H9 (cell line): Measurements from ENCODE around the gene CLPSL1. TPM values are rescaled to one million over a fixed set of nuclear protein-coding genes. Genes with fewer than 3 reads are reported as not detected.

Source experiments
- DNase-seq: peaks from one replicate; pipeline ENCODE4 v3.0.0-alpha.2; 2017
- H2AFZ ChIP-seq: one replicate; pipeline ENCODE4 v1.6.1; 2013; ENCODE audit warnings: mild to moderate bottlenecking, low read length, control low read depth, moderate library complexity
- H2AK5ac ChIP-seq: 2 replicates; pipeline ENCODE4 v1.6.1; 2013; ENCODE audit warnings: low read length, control low read depth, mixed read lengths; ENCODE audit not compliant: insufficient read length
- H2BK120ac ChIP-seq: one replicate; pipeline ENCODE4 v1.6.1; 2013; ENCODE audit warnings: low read depth, mild to moderate bottlenecking, low read length, control low read depth, inconsistent platforms; ENCODE audit not compliant: poor library complexity, severe bottlenecking
- H2BK12ac ChIP-seq: 2 replicates; pipeline ENCODE4 v1.6.1; 2013; ENCODE audit warnings: low read length, control low read depth, mixed read lengths, low read depth; ENCODE audit not compliant: insufficient read length
- H2BK15ac ChIP-seq: 2 replicates; pipeline ENCODE4 v1.6.1; 2013; ENCODE audit warnings: low read depth, low read length, control low read depth
- H2BK20ac ChIP-seq: one replicate; pipeline ENCODE4 v1.6.1; 2013; ENCODE audit warnings: low read depth, mild to moderate bottlenecking, low read length, control low read depth, inconsistent platforms; ENCODE audit not compliant: poor library complexity, severe bottlenecking
- H2BK5ac ChIP-seq: 2 replicates; pipeline ENCODE4 v1.6.1; 2013; ENCODE audit warnings: low read length, control low read depth, mixed read lengths; ENCODE audit not compliant: insufficient read length
- H3K14ac ChIP-seq: 2 replicates; pipeline ENCODE4 v1.6.1; 2013; ENCODE audit warnings: low read length, control low read depth; ENCODE audit not compliant: insufficient read depth
- H3K18ac ChIP-seq: 2 replicates; pipeline ENCODE4 v1.6.1; 2013; ENCODE audit warnings: low read depth, mild to moderate bottlenecking, mixed read lengths, low read length, control low read depth; ENCODE audit not compliant: insufficient read length
- H3K23ac ChIP-seq: 2 replicates; pipeline ENCODE4 v1.6.1; 2013; ENCODE audit warnings: low read length, control low read depth, mixed read lengths, low read depth; ENCODE audit not compliant: insufficient read length
- H3K23me2 ChIP-seq: 2 replicates; pipeline ENCODE4 v1.6.1; 2013; ENCODE audit warnings: low read depth, mild to moderate bottlenecking, mixed read lengths, low read length, control low read depth; ENCODE audit not compliant: insufficient read length, poor library complexity, severe bottlenecking
- H3K27ac ChIP-seq: 2 replicates; pipeline ENCODE4 v1.5.1; 2013; ENCODE audit warnings: low read length, control low read depth, mixed read lengths, low read depth; ENCODE audit not compliant: insufficient read length
- H3K27me3 ChIP-seq: 2 replicates; pipeline ENCODE4 v1.6.1; 2013; ENCODE audit warnings: low read length, control low read depth, inconsistent platforms; ENCODE audit not compliant: insufficient read depth
- H3K4ac ChIP-seq: 2 replicates; pipeline ENCODE4 v1.6.1; 2013; ENCODE audit warnings: low read depth, mild to moderate bottlenecking, control low read depth, inconsistent platforms, low read length, moderate library complexity
- H3K4me1 ChIP-seq: 2 replicates; pipeline ENCODE4 v1.6.1; 2013; ENCODE audit warnings: low read length, control low read depth, inconsistent platforms; ENCODE audit not compliant: insufficient read depth
- H3K4me2 ChIP-seq: 2 replicates; pipeline ENCODE4 v1.6.1; 2013; ENCODE audit warnings: low read length, control low read depth, mixed read lengths; ENCODE audit not compliant: insufficient read length, insufficient read depth
- H3K56ac ChIP-seq: 2 replicates; pipeline ENCODE4 v1.6.1; 2013; ENCODE audit warnings: low read depth, mild to moderate bottlenecking, mixed read lengths, low read length, control low read depth; ENCODE audit not compliant: insufficient read length
- H3K79me1 ChIP-seq: 2 replicates; pipeline ENCODE4 v1.6.1; 2013; ENCODE audit warnings: low read depth, mild to moderate bottlenecking, moderate library complexity, low read length, control low read depth, inconsistent platforms; ENCODE audit not compliant: insufficient read depth, poor library complexity, severe bottlenecking
- H3K79me2 ChIP-seq: 2 replicates; pipeline ENCODE4 v1.6.1; 2013; ENCODE audit warnings: low read length, control low read depth, inconsistent platforms; ENCODE audit not compliant: insufficient read depth
- H3K9ac ChIP-seq: 2 replicates; pipeline ENCODE4 v1.6.1; 2013; ENCODE audit warnings: low read length, control low read depth, mixed read lengths; ENCODE audit not compliant: insufficient read length; ENCODE audit errors: extremely low read depth
- H3K9me3 ChIP-seq: one replicate; pipeline ENCODE4 v1.6.1; 2013; ENCODE audit warnings: low read depth, low read length, inconsistent platforms; ENCODE audit not compliant: control insufficient read depth
- H3T11ph ChIP-seq: one replicate; pipeline ENCODE4 v1.6.1; 2013; ENCODE audit warnings: mild to moderate bottlenecking, low read length, control low read depth, inconsistent platforms
- H4K20me1 ChIP-seq: one replicate; pipeline ENCODE4 v1.6.1; 2013; ENCODE audit not compliant: control insufficient read depth, insufficient read length, insufficient read depth
- H4K5ac ChIP-seq: 2 replicates; pipeline ENCODE4 v1.6.1; 2013; ENCODE audit warnings: low read depth, mild to moderate bottlenecking, mixed read lengths, low read length, control low read depth; ENCODE audit not compliant: insufficient read length
- H4K8ac ChIP-seq: replicated peaks from 2 replicates; pipeline ENCODE4 v1.6.1; 2013; ENCODE audit warnings: low read length, control low read depth, mixed read lengths, low read depth; ENCODE audit not compliant: insufficient read length
- H4K91ac ChIP-seq: 2 replicates; pipeline ENCODE4 v1.6.1; 2013; ENCODE audit warnings: low read depth, mild to moderate bottlenecking, moderate library complexity, mixed read lengths, low read length, control low read depth; ENCODE audit not compliant: insufficient read length
- H3K27ac Mint-ChIP-seq, 3 experiments: 2 replicates in 2 of 3; 3 replicates in 1 of 3; pipeline ENCODE4 v1.8.0; 2020 to 2021; ENCODE audit warnings: mixed read lengths in 3 of 3, mild to moderate bottlenecking in 1 of 3, moderate library complexity in 1 of 3
- H3K27me3 Mint-ChIP-seq: 2 replicates; pipeline ENCODE4 v1.8.0; 2021; ENCODE audit warnings: low read depth, mild to moderate bottlenecking, moderate library complexity, mixed read lengths
- H3K36me3 Mint-ChIP-seq, 3 experiments: 2 replicates in 2 of 3; 3 replicates in 1 of 3; pipeline ENCODE4 v1.8.0; 2020 to 2021; ENCODE audit warnings: low read depth in 3 of 3, mixed read lengths in 3 of 3; ENCODE audit not compliant: insufficient read depth in 1 of 3
- H3K4me1 Mint-ChIP-seq, 2 experiments: 2 replicates each; pipeline ENCODE4 v1.8.0; 2020; ENCODE audit warnings: mixed read lengths in 2 of 2
- H3K4me3 Mint-ChIP-seq, 2 experiments: 2 replicates in 1 of 2; 3 replicates in 1 of 2; pipeline ENCODE4 v1.8.0; 2020 to 2021; ENCODE audit warnings: mild to moderate bottlenecking in 2 of 2, mixed read lengths in 2 of 2, moderate library complexity in 1 of 2
- H3K9me3 Mint-ChIP-seq, 2 experiments: 2 replicates in 1 of 2; 3 replicates in 1 of 2; pipeline ENCODE4 v1.8.0; 2020; ENCODE audit warnings: mild to moderate bottlenecking in 2 of 2, mixed read lengths in 2 of 2, moderate library complexity in 1 of 2
- WGBS: extraction: QIAGEN DNeasy Blood & Tissue Kit; methylation state at CpG from one replicate; pipeline ENCODE4 v1.1.7; 2013; ENCODE audit warnings: missing lambda C conversion rate, low lambda C conversion rate, mixed read lengths; ENCODE audit not compliant: insufficient read length; ENCODE audit errors: extremely low coverage; 5-methylcytosine and 5-hydroxymethylcytosine counted together
- total RNA-seq: library from RNA; stranded (reverse); gene quantifications from 2 replicates; pipeline ENCODE4 v1.2.1, GENCODE V29; 2021
- TF ChIP-seq, protein P1 (sequence below): fragments of 200-600 bp; sonication (generic); conservative IDR thresholded peaks from 3 replicates; pipeline ENCODE4 v1.8.0; 2021; ENCODE audit warnings: antibody characterized with exemption, mild to moderate bottlenecking

CLPSL1 gene
- total RNA-seq, 1 experiment from 2014 or later: not detected

DNA sequence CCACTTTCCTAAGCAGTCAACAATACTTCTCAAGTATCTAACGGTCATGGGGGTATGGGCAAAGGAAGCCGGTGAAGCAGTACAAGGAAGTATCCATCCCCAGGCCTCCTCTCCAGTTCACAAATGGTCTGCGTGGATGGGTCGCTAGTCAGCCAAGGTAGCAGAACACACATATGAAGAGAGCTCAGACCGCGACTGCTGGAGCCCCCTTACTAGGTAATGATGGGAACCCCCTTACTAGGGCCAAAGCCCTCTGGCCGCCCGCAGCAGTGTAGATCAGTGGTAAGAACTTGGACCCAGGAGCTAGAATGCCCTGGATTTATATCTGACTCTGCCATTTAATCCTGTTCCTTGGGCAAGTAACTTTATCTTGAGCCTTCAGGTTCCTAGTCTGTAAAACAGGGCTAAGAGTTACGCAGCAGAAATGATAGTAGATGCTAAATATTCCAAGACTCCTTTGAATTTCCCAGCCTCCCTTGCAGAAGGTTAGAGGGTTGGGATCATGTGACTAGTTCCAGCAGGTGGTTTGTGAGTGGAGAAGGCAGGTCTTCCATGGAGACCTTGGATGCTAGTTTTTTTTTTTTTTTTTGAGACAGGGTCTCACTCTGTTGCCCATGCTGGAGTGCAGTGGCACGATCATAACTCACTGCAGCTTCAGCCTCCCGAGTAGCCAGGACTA lies 6.6 kb upstream of the CLPSL1 start:
- Histone ChIP-seq H3T11ph (no peak overlapping the region), H4K20me1 (no peaks in the 10 kb centered on the region), H3K4ac (no peak overlapping the region), H2BK15ac (no peak overlapping the region), H2BK20ac (no peak overlapping the region), H3K9me3 (no peaks in the 10 kb centered on the region), H4K91ac (no peak overlapping the region), H3K18ac (no peak overlapping the region), H3K14ac (no peak overlapping the region), H3K27ac (no peak overlapping the region), H2BK12ac (no peak overlapping the region), H3K4me2 (no peak overlapping the region), H3K23me2 (peaks cover 3% of the 10 kb centered on the region), H3K9ac (no peak overlapping the region), H3K79me2 (no peaks in the 10 kb centered on the region), H3K23ac (no peak overlapping the region), H2AK5ac (no peak overlapping the region), H3K4me1 (no peaks in the 10 kb centered on the region), H2BK120ac (no peak overlapping the region), H3K79me1 (no peaks in the 10 kb centered on the region), H4K8ac (no peak overlapping the region), H2AFZ (no peak overlapping the region), H2BK5ac (no peak overlapping the region), H3K27me3 (no peaks in the 10 kb centered on the region), H3K56ac (no peak overlapping the region), H4K5ac (no peak overlapping the region)
- H3K9me3 Mint-ChIP-seq: no peaks in the 10 kb centered on the region
- TF ChIP-seq, protein P1, sequence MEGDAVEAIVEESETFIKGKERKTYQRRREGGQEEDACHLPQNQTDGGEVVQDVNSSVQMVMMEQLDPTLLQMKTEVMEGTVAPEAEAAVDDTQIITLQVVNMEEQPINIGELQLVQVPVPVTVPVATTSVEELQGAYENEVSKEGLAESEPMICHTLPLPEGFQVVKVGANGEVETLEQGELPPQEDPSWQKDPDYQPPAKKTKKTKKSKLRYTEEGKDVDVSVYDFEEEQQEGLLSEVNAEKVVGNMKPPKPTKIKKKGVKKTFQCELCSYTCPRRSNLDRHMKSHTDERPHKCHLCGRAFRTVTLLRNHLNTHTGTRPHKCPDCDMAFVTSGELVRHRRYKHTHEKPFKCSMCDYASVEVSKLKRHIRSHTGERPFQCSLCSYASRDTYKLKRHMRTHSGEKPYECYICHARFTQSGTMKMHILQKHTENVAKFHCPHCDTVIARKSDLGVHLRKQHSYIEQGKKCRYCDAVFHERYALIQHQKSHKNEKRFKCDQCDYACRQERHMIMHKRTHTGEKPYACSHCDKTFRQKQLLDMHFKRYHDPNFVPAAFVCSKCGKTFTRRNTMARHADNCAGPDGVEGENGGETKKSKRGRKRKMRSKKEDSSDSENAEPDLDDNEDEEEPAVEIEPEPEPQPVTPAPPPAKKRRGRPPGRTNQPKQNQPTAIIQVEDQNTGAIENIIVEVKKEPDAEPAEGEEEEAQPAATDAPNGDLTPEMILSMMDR: no peak
- DNase-seq: no peak
- no peaks in the 10 kb centered on the region; a peak in 1 of 7 replicates for H3K36me3 Mint-ChIP-seq
- H3K27me3 Mint-ChIP-seq: peaks cover 20% of the 10 kb centered on the region
- H3K4me3 Mint-ChIP-seq: no peak overlapping the region
- H3K27ac Mint-ChIP-seq: no peak overlapping the region; a peak in 1 of 7 replicates
- H3K4me1 Mint-ChIP-seq: peaks cover 21 to 24% of the 10 kb centered on the region in 2 experiments
- no CpG with 5 or more reads among the region's 11 CpGs for WGBS
